Mesenchymal stem cell (in vitro differentiated cells and primary cell): Measurements from ENCODE around the gene MVB12B.

ENCODE experiments used
- DNase-seq: peaks from one replicate; pipeline ENCODE4 v3.0.0-alpha.2; 2013
- H2AFZ ChIP-seq: one replicate; pipeline ENCODE4 v1.6.1; 2013; ENCODE audit warnings: low read depth, mild to moderate bottlenecking, control low read depth, inconsistent platforms, low read length, moderate library complexity
- H2AK5ac ChIP-seq: 2 replicates; pipeline ENCODE4 v1.6.1; 2013; ENCODE audit warnings: low read length, moderate library complexity, mild to moderate bottlenecking, inconsistent platforms; ENCODE audit not compliant: severe bottlenecking
- H2BK120ac ChIP-seq: one replicate; pipeline ENCODE4 v1.6.1; 2013; ENCODE audit warnings: low read depth, mild to moderate bottlenecking, inconsistent platforms, low read length, moderate library complexity
- H2BK12ac ChIP-seq, 2 experiments: one replicate each; pipeline ENCODE4 v1.6.1; 2013; ENCODE audit warnings: inconsistent platforms in 2 of 2, low read length in 2 of 2, mild to moderate bottlenecking in 2 of 2, moderate library complexity in 2 of 2, control low read depth in 1 of 2
- H2BK15ac ChIP-seq: one replicate; pipeline ENCODE4 v1.6.1; 2013; ENCODE audit warnings: mild to moderate bottlenecking, low read depth, inconsistent platforms; ENCODE audit not compliant: poor library complexity, severe bottlenecking
- H2BK5ac ChIP-seq: 2 replicates; pipeline ENCODE4 v1.6.1; 2013; ENCODE audit warnings: low read depth, mild to moderate bottlenecking, low read length, control low read depth, inconsistent platforms; ENCODE audit not compliant: poor library complexity, severe bottlenecking
- H3K14ac ChIP-seq, 2 experiments: one replicate each; pipeline ENCODE4 v1.6.1; 2013; ENCODE audit warnings: inconsistent platforms in 2 of 2, low read length in 2 of 2, control low read depth in 1 of 2, mild to moderate bottlenecking in 1 of 2, moderate library complexity in 1 of 2
- H3K18ac ChIP-seq, 2 experiments: one replicate each; pipeline ENCODE4 v1.6.1; 2013; ENCODE audit warnings: inconsistent platforms in 2 of 2, low read length in 2 of 2, control low read depth in 1 of 2, low read depth in 1 of 2, mild to moderate bottlenecking in 1 of 2
- H3K23ac ChIP-seq, 2 experiments: one replicate each; pipeline ENCODE4 v1.6.1; 2013; ENCODE audit warnings: inconsistent platforms in 2 of 2, low read length in 2 of 2, mild to moderate bottlenecking in 2 of 2, moderate library complexity in 2 of 2, control low read depth in 1 of 2
- H3K27ac ChIP-seq: 2 replicates; pipeline ENCODE4 v1.5.1; 2013; ENCODE audit warnings: mild to moderate bottlenecking, moderate library complexity, low read length, control low read depth, inconsistent platforms; ENCODE audit not compliant: poor library complexity, severe bottlenecking
- H3K27me3 ChIP-seq, 2 experiments: 2 replicates each; pipeline versions ENCODE4 v1.6.1 to v1.7.0; 2013; ENCODE audit warnings: low read length in 2 of 2, mild to moderate bottlenecking in 2 of 2, moderate library complexity in 2 of 2, control low read depth in 1 of 2, inconsistent platforms in 1 of 2; ENCODE audit not compliant: control insufficient read depth in 1 of 2, insufficient read depth in 1 of 2
- H3K36me3 ChIP-seq, 2 experiments: 2 replicates each; pipeline versions ENCODE4 v1.6.1 to v1.7.0; 2013; ENCODE audit warnings: low read length in 2 of 2, control low read depth in 1 of 2, inconsistent platforms in 1 of 2, low read depth in 1 of 2, mild to moderate bottlenecking in 1 of 2; ENCODE audit not compliant: insufficient read depth in 2 of 2, control insufficient read depth in 1 of 2
- H3K4ac ChIP-seq, 2 experiments: one replicate each; pipeline ENCODE4 v1.6.1; 2013; ENCODE audit warnings: inconsistent platforms in 2 of 2, low read length in 2 of 2, mild to moderate bottlenecking in 2 of 2, moderate library complexity in 2 of 2, control low read depth in 1 of 2, low read depth in 1 of 2
- H3K4me1 ChIP-seq: 2 replicates; pipeline ENCODE4 v1.6.1; 2013; ENCODE audit warnings: low read depth, low read length, control low read depth; ENCODE audit not compliant: control insufficient read depth, insufficient read depth
- H3K4me2 ChIP-seq: 2 replicates; pipeline ENCODE4 v1.6.1; 2013; ENCODE audit warnings: low read length, mild to moderate bottlenecking, inconsistent platforms; ENCODE audit not compliant: poor library complexity, severe bottlenecking
- H3K4me3 ChIP-seq, 2 experiments: 2 replicates each; pipeline versions ENCODE4 v1.5.1 to v1.7.0; 2013; ENCODE audit warnings: low read length in 2 of 2, mild to moderate bottlenecking in 2 of 2, control low read depth in 1 of 2, low read depth in 1 of 2; ENCODE audit not compliant: insufficient read depth in 1 of 2
- H3K79me1 ChIP-seq: replicated peaks from 2 replicates; pipeline ENCODE4 v1.6.1; 2013; ENCODE audit warnings: mild to moderate bottlenecking, control low read depth, low read length, inconsistent platforms; ENCODE audit not compliant: poor library complexity, severe bottlenecking
- H3K9ac ChIP-seq: 2 replicates; pipeline ENCODE4 v1.7.0; 2013; ENCODE audit warnings: mild to moderate bottlenecking, low read length, moderate library complexity
- H3K9me3 ChIP-seq: 2 replicates; pipeline ENCODE4 v1.7.0; 2013; ENCODE audit warnings: mild to moderate bottlenecking, low read length; ENCODE audit not compliant: control insufficient read depth
- H4K8ac ChIP-seq: one replicate; pipeline ENCODE4 v1.6.1; 2013; ENCODE audit warnings: inconsistent platforms, mild to moderate bottlenecking, low read length, moderate library complexity
- H4K91ac ChIP-seq: one replicate; pipeline ENCODE4 v1.6.1; 2013; ENCODE audit warnings: mild to moderate bottlenecking, low read length, inconsistent platforms
- WGBS: methylation state at CpG from one replicate; pipeline ENCODE4 v1.1.7; 2013; ENCODE audit warnings: mixed read lengths; 5-methylcytosine and 5-hydroxymethylcytosine counted together

MVB12B gene

DNA sequence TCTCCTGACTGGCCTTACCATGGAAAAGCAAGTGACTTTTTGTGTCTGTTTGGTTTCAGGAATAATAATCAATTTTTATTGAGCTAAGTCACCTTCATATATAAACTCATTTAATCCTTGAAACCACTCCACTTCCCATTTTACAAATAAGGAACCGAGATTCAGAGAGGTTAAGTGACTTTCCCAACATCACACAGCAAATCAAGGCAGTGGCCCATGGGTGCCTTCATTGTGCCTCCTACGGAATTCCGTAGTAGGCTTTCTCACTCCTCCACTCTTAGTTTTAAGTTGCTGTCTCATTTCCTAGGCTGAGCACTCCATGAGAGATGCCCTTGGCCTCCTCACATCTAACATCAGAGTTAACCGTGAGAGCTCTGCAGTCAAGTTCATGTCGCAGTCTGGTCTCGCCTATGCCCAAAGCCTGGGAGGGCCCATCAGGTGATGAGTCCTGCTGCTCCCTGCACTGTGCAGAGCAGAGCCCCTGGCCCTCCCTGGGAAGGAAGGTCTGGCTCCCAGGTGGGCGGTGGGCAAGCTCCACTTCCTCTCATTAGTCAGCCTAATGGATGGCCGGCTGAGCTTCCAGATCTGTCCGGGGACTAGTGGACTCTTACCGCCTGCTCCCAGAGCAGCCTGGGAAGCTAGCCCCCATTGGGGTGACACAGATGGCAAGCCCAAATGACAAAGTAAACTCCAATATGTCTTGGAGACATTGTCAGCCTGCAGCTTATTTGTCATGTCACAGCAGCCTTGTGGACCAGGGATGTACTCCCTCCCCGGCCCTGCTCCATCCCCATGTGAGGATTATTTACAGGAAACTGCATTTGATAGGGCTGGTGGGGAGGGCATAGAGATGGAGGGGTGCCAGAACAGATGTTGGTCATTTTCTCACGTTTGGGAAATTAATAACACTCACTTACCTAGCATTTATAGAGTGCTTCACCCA lies 123.4 kb downstream of the MVB12B start:
- Histone ChIP-seq H3K27me3 (no peaks in the 10 kb centered on the region), H4K8ac (no peak overlapping the region), H2BK5ac (no peak overlapping the region), H3K4me3 (no peak overlapping the region), H3K4ac (no peak overlapping the region), H2AFZ (no peak overlapping the region), H3K9me3 (no peaks in the 10 kb centered on the region), H3K79me1 (no peaks in the 10 kb centered on the region), H3K18ac (no peak overlapping the region), H3K4me1 (peaks cover 2% of the 10 kb centered on the region), H3K23ac (no peak overlapping the region), H2BK15ac (no peak overlapping the region), H3K4me2 (no peak overlapping the region), H3K27ac (no peak overlapping the region), H3K14ac (no peak overlapping the region), H3K36me3 (peaks cover 4 to 6% of the 10 kb centered on the region in 2 experiments), H3K9ac (no peak overlapping the region), H2BK12ac (no peak overlapping the region), H4K91ac (no peak overlapping the region), H2BK120ac (no peak overlapping the region), H2AK5ac (no peak overlapping the region)
- 90% methylated on average over 12 of the region's 12 CpGs for WGBS
- no peak for DNase-seq

DNA sequence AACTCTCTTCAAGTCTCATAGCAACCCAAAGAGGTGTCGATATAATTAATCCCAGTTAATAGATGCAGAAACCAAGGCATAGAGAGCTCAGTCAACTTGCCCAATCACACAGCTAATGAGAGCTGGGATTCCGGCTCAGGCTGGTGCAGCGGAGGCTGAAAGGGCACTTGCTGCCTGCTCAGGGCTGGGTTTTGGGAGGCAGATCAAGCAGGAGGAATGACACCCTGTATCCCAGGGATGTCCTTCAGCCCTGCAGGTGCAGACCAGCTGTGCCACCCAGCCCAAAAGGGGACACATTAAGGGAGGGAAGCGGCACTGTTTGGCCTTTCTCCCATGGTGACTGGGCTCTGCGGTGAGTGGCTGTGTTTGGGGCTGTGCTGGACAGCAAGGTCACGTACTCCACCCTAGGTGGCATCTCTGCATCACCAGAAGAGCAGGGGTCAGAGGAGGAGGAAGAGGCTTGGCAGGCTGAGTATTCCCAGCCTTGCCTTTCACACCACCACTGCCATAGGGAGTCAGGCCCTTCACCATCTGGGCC lies 124.1 kb downstream of the MVB12B start:
- Histone ChIP-seq H3K9ac (no peak overlapping the region), H3K23ac (no peak overlapping the region), H4K8ac (no peak overlapping the region), H3K18ac (no peak overlapping the region), H4K91ac (no peak overlapping the region), H3K27me3 (no peaks in the 10 kb centered on the region), H2BK120ac (no peak overlapping the region), H2BK5ac (no peak overlapping the region), H3K79me1 (no peaks in the 10 kb centered on the region), H3K4ac (no peak overlapping the region), H3K36me3 (peaks cover 4 to 6% of the 10 kb centered on the region in 2 experiments), H3K9me3 (no peaks in the 10 kb centered on the region), H3K27ac (no peak overlapping the region), H2BK15ac (no peak overlapping the region), H3K4me1 (peaks cover 2% of the 10 kb centered on the region), H3K14ac (no peak overlapping the region), H2AFZ (no peak overlapping the region), H2AK5ac (no peak overlapping the region), H3K4me3 (no peak overlapping the region), H2BK12ac (no peak overlapping the region), H3K4me2 (no peak overlapping the region)
- over 99% methylated on average over 5 of the region's 6 CpGs for WGBS
- DNase-seq, result no peak

DNA sequence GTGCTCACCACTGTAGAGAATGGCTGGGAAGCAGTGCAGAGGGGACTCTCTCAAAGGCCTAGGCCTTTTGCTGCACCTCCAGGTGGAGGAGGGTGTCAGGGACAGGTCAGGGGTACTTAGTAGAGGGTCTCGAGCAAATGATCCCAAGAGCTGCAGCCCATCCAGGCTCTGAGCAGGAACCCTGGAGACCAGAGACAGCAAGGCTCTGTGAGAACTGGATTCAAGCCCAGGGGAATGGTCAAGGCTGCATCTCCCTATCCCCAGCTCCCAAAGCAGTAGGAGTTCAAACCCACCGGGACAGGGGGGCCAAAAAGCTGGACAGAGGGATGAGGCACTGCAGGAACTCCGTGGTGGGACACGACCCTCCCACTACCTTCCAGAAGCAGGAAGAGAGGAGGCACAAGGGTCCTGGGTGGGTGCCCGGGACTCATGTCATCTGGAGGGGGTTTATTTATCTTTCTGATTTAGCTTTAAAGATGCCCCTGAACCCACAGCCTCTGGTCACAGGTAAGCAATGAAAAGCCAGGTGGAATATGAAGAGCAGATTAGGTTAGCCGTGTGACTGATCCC lies 124.8 kb downstream of the MVB12B start:
- Histone ChIP-seq H2AK5ac (no peak overlapping the region), H3K4ac (no peak overlapping the region), H3K79me1 (no peaks in the 10 kb centered on the region), H4K91ac (no peak overlapping the region), H3K4me1 (peaks cover 2% of the 10 kb centered on the region), H3K9ac (no peak overlapping the region), H2BK120ac (no peak overlapping the region), H3K9me3 (no peaks in the 10 kb centered on the region), H4K8ac (no peak overlapping the region), H2BK5ac (no peak overlapping the region), H2AFZ (no peak overlapping the region), H3K27ac (no peak overlapping the region), H3K4me2 (no peak overlapping the region), H3K18ac (no peak overlapping the region), H3K27me3 (no peaks in the 10 kb centered on the region), H3K23ac (no peak overlapping the region), H2BK15ac (no peak overlapping the region), H3K4me3 (no peak overlapping the region), H2BK12ac (no peak overlapping the region), H3K36me3 (peaks cover 4 to 6% of the 10 kb centered on the region in 2 experiments), H3K14ac (no peak overlapping the region)
- no peak for DNase-seq
- WGBS, result 95% methylated on average over 4 of the region's 6 CpGs

DNA sequence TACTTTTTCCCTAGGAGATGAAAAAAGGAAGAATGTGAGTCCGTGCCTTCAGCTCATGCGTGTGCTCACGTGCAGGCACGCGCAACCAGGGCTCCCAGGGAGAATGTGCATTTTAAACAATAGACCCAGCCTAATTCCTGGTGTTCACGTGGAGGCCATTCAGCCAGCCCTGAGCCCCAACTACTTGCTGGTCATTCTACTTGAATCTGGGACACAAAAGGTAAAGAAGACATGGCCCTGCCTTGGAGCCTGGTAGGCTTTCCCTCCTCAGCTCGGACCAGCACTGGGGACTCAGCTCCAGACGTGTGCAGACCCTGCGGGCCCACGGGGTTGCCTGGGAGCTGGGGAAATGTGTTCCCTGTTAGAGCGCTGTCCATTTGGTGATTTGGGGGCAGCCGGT lies 125.5 kb downstream of the MVB12B start:
- H2AK5ac ChIP-seq, result no peak overlapping the region
- no peak for DNase-seq
- H3K4ac ChIP-seq, result no peak overlapping the region
- no peak overlapping the region for H2BK120ac ChIP-seq
- H2BK5ac ChIP-seq, result no peak overlapping the region
- 85% methylated on average over 12 of the region's 12 CpGs for WGBS
- no peak overlapping the region for H3K14ac ChIP-seq
- no peak overlapping the region for H4K8ac ChIP-seq
- no peak overlapping the region for H3K4me3 ChIP-seq
- no peaks in the 10 kb centered on the region for H3K27me3 ChIP-seq
- no peak overlapping the region for H2BK12ac ChIP-seq
- H3K9me3 ChIP-seq, result no peaks in the 10 kb centered on the region
- no peaks in the 10 kb centered on the region for H3K79me1 ChIP-seq
- no peak overlapping the region for H3K4me2 ChIP-seq
- peaks cover 2% of the 10 kb centered on the region for H3K4me1 ChIP-seq
- H3K23ac ChIP-seq, result no peak overlapping the region
- no peak overlapping the region for H2BK15ac ChIP-seq
- H3K9ac ChIP-seq, result no peak overlapping the region
- peaks cover 4 to 6% of the 10 kb centered on the region in 2 experiments for H3K36me3 ChIP-seq
- H3K27ac ChIP-seq, result no peak overlapping the region
- no peak overlapping the region for H4K91ac ChIP-seq
- no peak overlapping the region for H2AFZ ChIP-seq
- no peak overlapping the region for H3K18ac ChIP-seq
